A549 treated with Hydrocortisone at 1 μM for 4 hours (cell line): Measurements from ENCODE around the gene CST9L. TPM values are rescaled to one million over a fixed set of nuclear protein-coding genes. Genes with fewer than 3 reads are reported as not detected.

Experiments
- total RNA-seq: library from RNA; stranded (reverse); fragments of 200-300 nt; extraction: Qiagen RNA extraction; gene quantifications from 5 replicates; pipeline ENCODE4 v1.2.3, GENCODE V29; 2022

The CST9L gene
- not detected in 5 replicates for total RNA-seq

GRCh38 chr20:23568320-23568970 is at the start of gene CST9L:
TSS of gene CST9L (minus strand) at chr20:23568484. CDS start at chr20:23568450, 34 bp downstream.

GRCh38 chr20:23605867-23606651 is 37.8 kb upstream of the CST9L start, which contains the start of gene CST9:
TSS of gene CST9 (minus strand) at chr20:23605917. CDS start at chr20:23605864, 53 bp downstream.

Other genes with a start within 250 kb of the CST9L start
- 49.8 to 72.4 TPM (median 68.0 TPM) in 5 replicates for gene NXT1, start 217.7 kb downstream of the CST9L start, total RNA-seq
- gene GZF1, start 206.3 kb downstream of the CST9L start, total RNA-seq: 9.2 to 12.6 TPM (median 11.3 TPM) in 5 replicates
- 2.6 to 3.9 TPM (median 3.6 TPM) in 5 replicates for gene NAPB, start 147.0 kb downstream of the CST9L start, total RNA-seq
- gene CSTL1, start 128.8 kb downstream of the CST9L start, total RNA-seq: not detected in 5 replicates
- not detected in 5 replicates for gene CST11, start 115.6 kb downstream of the CST9L start, total RNA-seq
- gene CST8, start 77.4 kb downstream of the CST9L start, total RNA-seq: not detected in 5 replicates
- gene CST9, start 37.4 kb upstream of the CST9L start, total RNA-seq: not detected in 5 replicates
- 211 to 436 TPM (median 403 TPM) in 5 replicates for gene CST3, start 69.5 kb upstream of the CST9L start, total RNA-seq
- not detected in 5 replicates for gene CST4, start 120.6 kb upstream of the CST9L start, total RNA-seq
- 0.67 to 1.7 TPM (median 0.98 TPM) in 5 replicates for gene CST1, start 182.5 kb upstream of the CST9L start, total RNA-seq